Measurements from ENCODE around the gene NRBP1.

Gene NRBP1

GRCh38 chr2:27428213-27428977, at the start of gene NRBP1:
NRBP1 (plus strand) TSS chr2:27428631; CDS start chr2:27433274, 4,643 bp downstream.
- Histone ChIP-seq H3K9me3 (no peaks in the 10 kb centered on the region), H3K27me3 (no peaks in the 10 kb centered on the region), H3K27ac (peak within 1 kb of the TSS; percentile 92 to 95), H3K4me3 (peak within 1 kb of the TSS; percentile 71 to 85), H3K4me1 (peaks cover 4 to 41% (median 26%) of the 10 kb centered on the region in 4 donors), H3K36me3 (peaks cover 4 to 8% (median 6%) of the 10 kb centered on the region in 3 donors)
- TF ChIP-seq CTCF (IDR thresholded peaks at IDR 0.05), result no peak
- intact Hi-C loops (cut with DNase I; ENCODE audit: low total_unique reads), result loop anchor here (2.0 to 5.0 kb wide), 2 partner anchors 20 to 46 kb away; partner anchors contain the start of genes PPM1G and ZNF513
- peak; percentile 88 to 96 for DNase-seq

- TF ChIP-seq CTCF (IDR thresholded peaks at IDR 0.05), result no peak
- DNase-seq, result no peak
- peaks cover 37 to 70% (median 54%) of the 10 kb centered on the region in 3 donors for H3K36me3 ChIP-seq
- intact Hi-C loops (cut with DNase I; ENCODE audit: low total_unique reads), result no loop called here
- H3K9me3 ChIP-seq, result no peaks in the 10 kb centered on the region
- peaks cover 0 to 28% (median 18%) of the 10 kb centered on the region in 4 donors for H3K4me1 ChIP-seq
- no peaks in the 10 kb centered on the region for H3K27me3 ChIP-seq
- no peak overlapping the region for H3K27ac ChIP-seq
- H3K4me3 ChIP-seq, result no peak overlapping the region
Measured at GRCh38 chr2:27378809-27379290, 49.6 kb upstream of the NRBP1 start.

- TF ChIP-seq CTCF (IDR thresholded peaks at IDR 0.05), result no peak
- H3K27me3 ChIP-seq, result no peaks in the 10 kb centered on the region
- H3K9me3 ChIP-seq, result no peaks in the 10 kb centered on the region
- no peak for DNase-seq
- intact Hi-C loops (cut with DNase I; ENCODE audit: low total_unique reads), result no loop called here
- peaks cover 32 to 70% (median 54%) of the 10 kb centered on the region in 3 donors for H3K36me3 ChIP-seq
- peak overlapping the region; percentile 83 to 89 for H3K27ac ChIP-seq
- peaks cover 0 to 28% (median 18%) of the 10 kb centered on the region in 4 donors for H3K4me1 ChIP-seq
- peak overlapping the region; percentile 67 to 68 for H3K4me3 ChIP-seq
Measured at GRCh38 chr2:27379383-27379835, 49.0 kb upstream of the NRBP1 start.

GRCh38 chr2:27379836-27380625, 48.4 kb upstream of the NRBP1 start:
- Histone ChIP-seq H3K27me3 (no peaks in the 10 kb centered on the region), H3K36me3 (peaks cover 26 to 70% (median 54%) of the 10 kb centered on the region in 3 donors), H3K4me3 (peak overlapping the region; percentile 67 to 68), H3K27ac (peak overlapping the region; percentile 83 to 89), H3K9me3 (no peaks in the 10 kb centered on the region), H3K4me1 (peaks cover 0 to 28% (median 18%) of the 10 kb centered on the region in 4 donors)
- no peak for TF ChIP-seq CTCF (IDR thresholded peaks at IDR 0.05)
- intact Hi-C loops (cut with DNase I; ENCODE audit: low total_unique reads), result loop anchor here (5.0 kb wide), 1 partner anchor 47 kb away; the partner anchor contains the start of gene NRBP1
- DNase-seq, result peak; percentile 79 to 88
